Esophagus mucosa (tissue), 1 donor: ENCODE data around the gene C11orf68. TPM values are rescaled to one million over a fixed set of nuclear protein-coding genes. Genes with fewer than 3 reads are reported as not detected.

ENCODE experiments used
- ATAC-seq: fragments of 200-7000 bp; cut with Tn5 transposase; one replicate; pipeline ENCODE4 v1.9.1; 2020
- total RNA-seq: library from RNA; stranded (reverse); gene quantifications from one replicate; pipeline ENCODE4 v1.2.4, GENCODE V29; 2023
- donor health status: DM: yes; HTN: yes; CAD: no.

C11orf68 gene
- total RNA-seq, 1 donor from 2014 or later: 16.9 TPM

GRCh38 chr11:65944191-65944590 lies 25.3 kb upstream of the C11orf68 start:
- no peak for ATAC-seq

GRCh38 chr11:65942531-65942930 lies 23.7 kb upstream of the C11orf68 start:
- no peak for ATAC-seq

- ATAC-seq: no peak
These were observed 23.0 kb upstream of the C11orf68 start for GRCh38 chr11:65941720-65942310.

GRCh38 chr11:65937766-65938165 lies 18.9 kb upstream of the C11orf68 start:
- no peak for ATAC-seq

- no peak for ATAC-seq
These were observed 15.2 kb upstream of the C11orf68 start for GRCh38 chr11:65934014-65934413.

- peak; percentile 35 for ATAC-seq
These were observed 13.7 kb upstream of the C11orf68 start for GRCh38 chr11:65932558-65932919.

- ATAC-seq: no peak
These were observed 13.1 kb upstream of the C11orf68 start for GRCh38 chr11:65931773-65932557.

- no peak for ATAC-seq
These were observed 9.8 kb upstream of the C11orf68 start for GRCh38 chr11:65928667-65929066.

GRCh38 chr11:65927904-65928397 lies 9.1 kb upstream of the C11orf68 start:
- ATAC-seq: peak; percentile 24

GRCh38 chr11:65925397-65925796 lies 6.5 kb upstream of the C11orf68 start:
- ATAC-seq: no peak

- ATAC-seq: no peak
These were observed 3.7 kb upstream of the C11orf68 start for GRCh38 chr11:65922565-65922964.

- no peak for ATAC-seq
These were observed 3.0 kb upstream of the C11orf68 start for GRCh38 chr11:65921876-65922275.

- no peak for ATAC-seq
These were observed 2.2 kb upstream of the C11orf68 start for GRCh38 chr11:65921033-65921555.

- no peak for ATAC-seq
These were observed 1.5 kb upstream of the C11orf68 start for GRCh38 chr11:65920372-65920802.

GRCh38 chr11:65919573-65920371 lies 910 bp upstream of the C11orf68 start:
- peak; percentile 12 for ATAC-seq

- ATAC-seq: peak; percentile 84
These were observed 295 bp upstream of the C11orf68 start, which contains the start of gene DRAP1 for GRCh38 chr11:65919141-65919572. Gene DRAP1 (plus strand): TSS chr11:65919426. CDS start chr11:65919502, 76 bp downstream.

- ATAC-seq: no peak
These were observed 1.2 kb downstream of the C11orf68 start for GRCh38 chr11:65917434-65918210.

- no peak for ATAC-seq
These were observed 1.8 kb downstream of the C11orf68 start for GRCh38 chr11:65917077-65917433.

GRCh38 chr11:65916391-65916790 lies 2.5 kb downstream of the C11orf68 start:
- no peak for ATAC-seq

- peak; percentile 57 for ATAC-seq
These were observed 3.0 kb downstream of the C11orf68 start for GRCh38 chr11:65915821-65916251.

GRCh38 chr11:65915101-65915820 lies 3.6 kb downstream of the C11orf68 start:
- ATAC-seq: no peak
